GM21390 (cell line): ENCODE data around the gene BLZF1.
"Not testable (repeated sequence)": the region's sequence is repeated elsewhere in the genome, so short reads cannot be mapped to it uniquely, and the experiment has no call there.

Experiments used
- ATAC-seq: cut with Tn5 transposase; IDR thresholded peaks from one replicate; pipeline ENCODE4 v1.9.1; 2021; ENCODE audit not compliant: unreplicated experiment

BLZF1 gene, protein sequence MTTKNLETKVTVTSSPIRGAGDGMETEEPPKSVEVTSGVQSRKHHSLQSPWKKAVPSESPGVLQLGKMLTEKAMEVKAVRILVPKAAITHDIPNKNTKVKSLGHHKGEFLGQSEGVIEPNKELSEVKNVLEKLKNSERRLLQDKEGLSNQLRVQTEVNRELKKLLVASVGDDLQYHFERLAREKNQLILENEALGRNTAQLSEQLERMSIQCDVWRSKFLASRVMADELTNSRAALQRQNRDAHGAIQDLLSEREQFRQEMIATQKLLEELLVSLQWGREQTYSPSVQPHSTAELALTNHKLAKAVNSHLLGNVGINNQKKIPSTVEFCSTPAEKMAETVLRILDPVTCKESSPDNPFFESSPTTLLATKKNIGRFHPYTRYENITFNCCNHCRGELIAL

DNA sequence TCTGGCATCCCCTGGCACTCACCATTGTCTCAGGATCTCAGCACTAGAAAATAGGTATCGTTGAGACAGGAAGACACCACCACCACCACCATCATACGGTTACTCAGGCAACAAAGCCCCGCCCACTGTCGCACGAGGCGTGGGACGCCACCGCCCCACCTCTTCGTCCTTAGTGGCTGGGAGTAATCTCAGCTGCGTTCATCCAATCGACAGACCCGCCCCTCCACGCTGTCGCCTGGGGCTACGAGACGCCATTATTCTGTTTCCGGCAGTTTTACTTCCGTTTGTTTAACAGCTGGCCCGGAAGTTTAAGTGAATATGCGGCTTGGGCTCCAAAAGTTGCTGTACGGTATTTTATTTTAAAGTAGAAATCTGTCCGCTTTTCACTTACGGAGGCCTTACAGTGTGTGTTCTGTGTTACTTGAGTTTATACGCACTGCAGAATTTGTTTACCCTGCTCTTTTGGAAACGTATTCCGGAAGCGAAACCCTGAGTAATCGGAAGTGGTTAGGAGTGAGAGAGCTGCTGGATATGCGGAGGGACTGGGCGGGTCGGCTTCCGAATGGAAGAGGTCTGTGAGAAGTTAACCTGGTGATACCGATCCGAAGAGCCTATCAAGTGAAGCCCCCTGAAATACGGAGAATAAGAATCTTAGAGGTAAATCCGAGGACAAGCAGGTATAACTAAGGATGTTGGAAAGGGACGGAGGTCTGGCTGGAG lies at the start of gene BLZF1, which contains the start of gene NME7:
TSS of gene BLZF1 (plus strand) at position 510 of the 720 bp plus-strand sequence. CDS start 1,328 bp downstream, outside the sequence.
TSS of gene NME7 (minus strand) at position 112 of the 720 bp plus-strand sequence. CDS start at position 25, 87 bp downstream.
- peak; percentile 97 for ATAC-seq

DNA sequence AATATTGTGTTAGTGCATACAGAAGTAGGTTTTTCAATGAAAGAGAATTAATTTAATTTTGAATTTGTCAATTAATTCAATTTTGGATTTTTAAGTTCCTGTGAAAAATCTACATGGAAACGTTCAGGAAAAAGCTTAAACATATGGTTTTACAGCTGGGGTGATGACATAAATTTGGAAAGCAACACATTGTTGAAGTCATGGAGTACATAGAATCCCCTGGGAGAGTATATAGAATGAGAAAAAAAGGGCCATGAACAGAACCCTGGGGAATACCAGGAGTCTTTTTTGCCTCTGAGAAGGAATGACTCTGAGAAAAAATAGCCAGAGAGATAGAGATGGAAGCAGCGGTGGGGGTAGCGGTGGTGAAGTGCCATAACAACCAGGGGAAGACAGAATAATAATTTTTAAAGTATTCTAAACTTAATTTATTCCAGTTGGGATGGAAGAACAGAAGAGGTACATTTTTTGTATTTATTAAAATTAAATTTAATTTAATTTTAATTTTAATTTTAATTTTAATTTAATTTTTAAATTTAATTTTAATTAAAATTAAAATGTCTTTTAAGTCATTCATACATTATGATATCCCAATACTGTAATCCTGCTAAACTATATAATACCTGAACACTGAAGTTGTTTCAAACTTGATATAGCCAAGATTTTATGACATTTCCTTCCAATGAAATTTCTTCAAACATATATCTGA lies 49.3 kb upstream of the BLZF1 start:
- ATAC-seq: no peak

DNA sequence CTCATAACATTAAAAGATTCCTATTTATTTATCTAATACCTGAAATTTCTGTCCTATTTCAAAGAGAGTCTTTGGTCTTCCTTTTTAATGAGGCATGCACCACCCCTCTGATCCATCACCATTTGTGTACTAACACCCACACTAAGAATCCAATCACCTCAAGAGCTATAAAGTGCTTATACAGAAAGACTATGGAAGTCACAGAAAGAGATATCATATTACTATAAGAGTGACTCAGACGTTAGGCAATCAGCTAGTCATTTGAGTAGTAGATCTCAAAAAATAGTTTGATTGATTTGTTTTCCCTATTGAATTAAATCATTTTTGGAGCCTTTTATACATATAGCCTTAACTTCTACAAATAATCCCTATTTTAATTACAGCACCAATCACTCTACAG lies 46.5 kb upstream of the BLZF1 start:
- ATAC-seq: no peak

DNA sequence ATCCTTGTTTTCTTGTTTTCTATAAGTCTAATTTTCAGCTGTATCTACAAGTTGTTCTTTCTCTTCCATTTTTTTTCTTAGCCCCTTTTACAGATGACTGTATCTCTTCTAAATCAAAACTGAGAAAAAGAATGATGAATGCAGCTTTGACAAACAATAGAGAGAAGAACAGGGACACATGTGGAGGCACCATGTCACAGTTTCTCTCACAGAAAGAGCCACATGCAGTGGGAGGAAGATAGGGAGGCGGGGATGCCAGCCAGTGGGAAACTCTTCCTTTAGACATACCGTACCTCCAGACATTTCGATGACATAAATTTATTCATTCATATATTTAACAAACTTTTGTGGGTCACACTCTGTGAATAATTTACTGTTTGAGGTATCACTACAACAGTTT lies 45.9 kb upstream of the BLZF1 start:
- no peak for ATAC-seq

DNA sequence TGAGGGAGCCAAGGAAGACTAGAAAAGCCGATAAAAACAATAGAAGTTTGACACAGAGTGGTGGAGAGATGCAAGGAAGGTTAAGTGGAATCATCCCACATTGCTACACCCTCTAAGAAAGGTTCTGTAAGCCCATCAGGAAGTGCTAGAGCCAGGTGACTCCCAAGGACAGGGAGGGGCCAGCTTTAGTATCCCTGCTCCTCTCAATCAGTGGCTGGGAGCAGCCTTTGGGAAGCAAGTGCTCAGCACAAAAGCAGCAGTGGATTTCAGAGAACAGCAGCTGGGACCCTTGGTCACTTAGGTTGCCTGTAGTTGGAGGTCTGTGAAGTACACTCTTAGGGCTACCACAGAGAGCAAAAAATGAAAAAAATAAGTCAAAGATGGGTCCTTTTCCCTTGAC lies 42.9 kb upstream of the BLZF1 start:
- ATAC-seq: no peak

DNA sequence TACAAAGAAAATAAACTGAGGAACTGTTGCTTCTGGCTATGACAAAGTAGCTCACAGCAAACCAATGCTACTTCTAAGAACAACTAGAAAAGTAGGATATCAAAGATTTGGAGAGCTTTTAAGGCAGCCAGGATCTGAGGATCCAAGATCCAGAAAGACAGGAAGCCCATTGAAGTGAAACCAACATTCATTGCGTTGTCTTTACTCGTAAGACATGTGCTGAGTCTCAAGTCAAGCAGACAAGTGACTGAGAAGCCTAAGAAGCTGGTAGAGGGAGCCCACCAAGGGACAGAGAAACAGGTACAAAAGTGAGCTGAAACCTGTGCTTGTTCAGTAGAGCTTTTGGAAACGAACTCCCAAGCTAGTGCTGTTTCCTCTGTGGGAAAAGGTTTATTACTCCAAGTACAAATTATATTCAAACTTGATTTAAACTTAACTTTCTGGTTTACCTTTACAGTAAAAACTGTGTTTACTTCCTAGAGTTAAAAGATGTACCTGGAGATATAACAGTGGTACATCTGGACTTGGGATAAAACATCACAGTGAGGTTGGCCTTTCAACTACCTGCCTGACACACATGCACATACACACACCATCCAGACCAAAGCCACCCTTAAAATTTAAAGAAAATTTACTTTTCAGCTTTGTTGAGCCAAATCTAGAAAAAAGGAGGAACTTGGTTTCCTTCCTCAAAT lies 41.6 kb upstream of the BLZF1 start:
- ATAC-seq: peak; percentile 25

DNA sequence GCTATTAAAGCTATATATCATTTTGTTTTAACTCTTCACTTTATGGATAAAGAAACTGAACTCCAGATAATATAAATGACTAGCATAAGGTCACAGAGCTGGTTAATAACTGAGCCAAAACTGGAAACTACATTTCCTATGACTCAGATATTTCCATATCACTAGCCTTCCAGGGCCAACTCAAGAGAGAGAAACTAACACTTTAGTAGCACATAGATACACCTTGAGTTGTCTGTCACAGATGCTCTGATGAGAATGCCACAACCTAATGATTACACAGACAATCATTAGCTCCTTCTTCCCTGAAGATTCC lies 41.1 kb upstream of the BLZF1 start:
- ATAC-seq: peak; percentile 92

DNA sequence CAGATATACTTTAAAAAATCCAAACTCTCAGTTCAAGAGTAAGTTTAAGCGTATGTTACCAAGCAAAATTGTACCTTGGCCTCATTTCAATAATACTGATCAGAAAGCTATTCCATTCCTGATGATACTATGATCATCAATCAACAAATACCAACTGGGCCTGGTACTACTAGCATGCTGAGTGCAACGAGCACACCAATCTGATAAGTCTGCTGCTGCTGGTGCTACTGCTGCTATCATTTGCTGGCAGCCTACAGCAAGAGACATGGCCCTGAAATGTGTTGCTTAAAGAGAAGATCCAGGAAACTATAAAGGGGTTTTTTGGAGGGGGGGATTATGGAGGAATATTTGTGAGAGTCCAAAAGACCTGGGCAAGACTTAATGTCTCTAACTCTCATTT lies 40.1 kb upstream of the BLZF1 start:
- ATAC-seq: no peak

DNA sequence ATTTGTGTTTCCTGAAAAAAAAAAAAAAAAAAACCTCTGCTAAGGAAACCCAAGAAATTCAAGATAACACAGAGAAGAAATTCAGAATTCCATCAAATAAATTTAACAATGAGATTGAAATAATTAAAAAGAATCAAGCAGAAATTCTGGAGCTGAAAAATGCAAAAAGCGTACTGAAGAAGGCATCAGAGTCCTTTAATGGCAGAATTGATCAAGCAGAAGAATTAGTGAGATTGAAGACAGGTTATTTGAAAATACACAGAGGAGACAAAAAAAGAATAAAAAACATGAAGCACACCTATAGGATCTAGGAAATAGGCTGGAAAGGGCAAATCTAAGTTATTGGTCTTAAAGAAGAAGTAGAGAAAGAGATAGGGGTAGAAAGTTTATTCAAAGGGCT lies 38.6 kb upstream of the BLZF1 start:
- ATAC-seq: no peak

DNA sequence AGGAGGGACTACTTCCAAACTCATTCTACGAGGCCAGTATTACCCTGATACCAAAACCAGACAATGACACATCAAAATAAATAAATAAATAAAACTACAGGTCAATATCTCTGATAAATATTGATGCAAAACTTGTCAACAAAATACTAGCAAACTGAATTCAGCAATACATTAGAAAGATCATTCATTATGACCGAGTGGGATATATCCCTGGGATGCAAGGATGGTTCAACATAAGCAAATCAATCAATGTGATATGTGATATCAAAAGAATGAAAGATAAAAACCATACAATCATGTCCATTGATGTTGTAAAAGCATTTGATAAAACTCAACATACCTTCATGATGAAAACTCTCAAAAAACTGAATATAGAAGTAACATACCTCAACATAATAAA lies 37.1 kb upstream of the BLZF1 start:
- no peak for ATAC-seq

DNA sequence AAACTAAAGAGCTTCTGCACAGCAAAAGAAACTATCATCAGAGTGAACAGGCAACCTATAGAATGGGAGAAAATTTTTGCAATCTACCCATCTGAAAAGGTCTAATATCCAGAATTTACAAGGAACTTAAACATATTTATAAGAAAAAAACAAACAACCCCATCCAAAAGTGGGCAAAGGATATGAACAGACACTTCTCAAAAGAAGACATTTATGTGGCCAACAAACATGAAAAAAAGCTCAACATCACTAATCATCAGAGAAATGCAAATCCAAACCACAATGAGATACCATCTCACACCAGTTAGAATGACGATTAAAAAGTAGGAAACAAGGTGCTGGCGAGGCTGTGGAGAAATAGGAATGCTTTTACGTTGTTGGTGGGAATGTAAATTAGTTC lies 33.3 kb upstream of the BLZF1 start:
- ATAC-seq: not testable (repeated sequence)

DNA sequence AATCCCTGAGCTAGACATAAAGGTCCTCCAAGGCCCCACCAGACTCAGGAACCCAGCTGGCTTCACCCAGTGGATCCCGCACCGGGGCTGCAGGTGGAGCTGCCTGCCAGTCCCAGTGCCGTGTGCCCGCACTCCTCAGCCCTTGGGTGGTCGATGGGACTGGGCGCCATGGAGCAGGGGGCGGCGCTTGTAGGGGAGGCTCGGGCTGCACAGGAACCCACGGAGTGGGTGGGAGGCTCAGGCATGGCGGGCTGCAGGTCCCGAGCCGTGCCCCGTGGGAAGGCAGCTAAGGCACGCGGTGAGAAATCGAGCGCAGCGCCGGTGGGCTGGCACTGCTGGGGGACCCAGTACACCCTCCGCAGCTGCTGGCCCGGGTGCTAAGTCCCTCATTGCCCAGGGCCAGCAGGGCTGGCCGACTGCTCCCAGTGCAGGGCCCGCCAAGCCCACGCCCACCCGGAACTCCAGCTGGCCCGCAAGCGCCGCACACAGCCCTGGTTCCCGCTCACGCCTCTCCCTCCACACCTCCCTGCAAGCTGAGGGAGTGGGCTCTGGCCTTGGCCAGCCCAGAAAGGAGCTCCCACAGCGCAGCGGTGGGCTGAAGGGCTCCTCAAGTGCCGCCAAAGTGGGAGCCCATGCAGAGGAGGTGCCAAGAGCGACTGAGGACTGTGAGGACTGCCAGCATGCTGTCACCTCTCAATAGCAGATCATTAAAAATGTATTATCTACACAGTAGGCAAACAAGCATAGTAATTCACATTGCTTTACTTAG lies 30.9 kb upstream of the BLZF1 start:
- ATAC-seq: not testable (repeated sequence)

DNA sequence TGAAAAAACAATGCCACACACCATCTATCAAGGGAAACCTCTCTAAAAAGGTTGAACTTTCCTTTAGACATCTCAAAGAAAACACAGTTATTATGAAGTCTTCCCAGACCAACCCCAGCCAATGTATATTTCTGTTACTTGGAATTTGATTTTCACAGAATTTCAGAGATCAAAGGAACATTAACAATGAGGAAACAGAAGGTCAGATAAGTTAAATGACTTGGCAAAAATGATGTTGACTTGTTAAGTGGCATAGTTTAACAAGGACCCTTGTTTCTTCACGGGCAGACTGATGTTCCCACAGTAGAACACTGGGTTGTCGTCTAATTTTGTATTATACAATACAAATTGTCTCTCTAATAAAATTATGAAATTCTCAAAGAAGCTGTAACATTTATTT lies 29.4 kb upstream of the BLZF1 start:
- no peak for ATAC-seq

DNA sequence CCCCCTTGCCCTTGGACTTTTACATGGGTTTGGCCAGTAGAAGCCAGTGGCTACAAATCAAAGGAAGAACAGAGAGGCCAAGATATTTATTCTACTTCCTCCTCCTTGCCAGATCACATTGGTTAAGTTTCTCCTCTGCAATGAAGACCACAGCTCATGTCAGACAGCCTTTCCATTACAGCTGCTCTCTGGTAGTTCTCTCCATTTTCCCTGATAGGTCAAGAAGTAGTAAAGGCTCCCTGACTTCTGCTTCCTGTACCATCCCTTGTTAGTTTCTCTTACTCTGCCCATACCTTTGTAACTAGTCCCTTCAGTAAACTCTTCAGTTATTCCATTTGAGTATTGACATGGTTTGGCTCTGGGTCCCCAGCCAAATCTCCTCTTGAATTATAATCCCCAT lies 28.2 kb upstream of the BLZF1 start:
- ATAC-seq: no peak

DNA sequence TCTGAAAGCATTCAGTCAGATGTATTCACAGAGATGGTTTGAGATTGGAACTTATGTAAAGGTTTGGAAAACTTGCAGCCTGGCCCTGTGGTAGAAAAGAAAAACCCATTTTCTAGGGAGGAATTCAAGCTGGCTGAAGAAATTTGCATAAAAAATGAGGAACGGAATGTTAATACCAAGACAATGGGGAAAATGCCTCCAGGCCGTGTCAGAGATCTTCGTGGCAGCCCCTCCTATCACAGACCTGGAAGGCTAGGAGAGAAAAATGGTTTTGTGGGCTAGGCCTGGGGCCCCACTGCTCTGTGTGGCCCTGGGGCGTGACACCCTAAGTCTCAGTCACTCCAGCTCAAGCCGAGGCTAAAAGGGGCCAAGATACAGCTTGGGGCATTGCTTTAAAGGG lies 27.1 kb upstream of the BLZF1 start:
- ATAC-seq: no peak

DNA sequence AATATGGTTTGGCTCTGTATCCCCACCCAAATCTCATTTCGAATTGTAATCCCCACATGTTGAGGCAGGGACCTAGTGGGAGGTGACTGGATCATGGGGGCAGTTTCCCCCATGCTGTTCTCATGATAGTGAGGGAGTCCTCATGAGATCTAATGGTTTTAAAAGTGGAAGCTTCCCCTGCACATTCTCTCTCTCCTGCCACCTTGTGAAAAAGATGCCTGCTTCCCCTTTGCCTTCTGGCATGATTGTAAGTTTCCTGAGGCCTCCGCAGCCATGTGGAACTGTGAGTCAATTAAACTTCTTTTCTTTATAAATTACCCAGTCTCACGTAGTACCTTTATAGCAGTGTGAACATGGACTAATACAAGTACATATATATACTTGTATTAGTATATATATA lies 25.9 kb upstream of the BLZF1 start:
- not testable (repeated sequence) for ATAC-seq

DNA sequence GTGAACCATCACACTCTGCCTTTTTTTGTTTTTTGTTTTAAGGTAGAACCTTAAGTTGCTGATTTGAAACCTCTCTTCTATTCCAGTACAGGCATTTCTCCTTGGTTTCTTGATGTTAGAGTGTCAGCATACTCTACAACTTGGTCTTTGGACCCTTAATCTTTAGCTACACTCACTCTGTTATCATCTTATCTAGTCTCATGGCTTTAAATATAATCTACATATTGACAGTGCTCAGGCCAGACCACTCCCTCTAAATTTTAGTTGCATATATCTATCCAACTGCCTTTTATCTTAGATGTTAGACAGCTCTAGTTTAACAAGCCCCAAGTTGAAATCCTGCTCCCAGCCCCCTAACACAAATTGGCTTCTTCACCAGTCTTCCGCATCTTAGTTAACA lies 22.5 kb upstream of the BLZF1 start:
- no peak for ATAC-seq

DNA sequence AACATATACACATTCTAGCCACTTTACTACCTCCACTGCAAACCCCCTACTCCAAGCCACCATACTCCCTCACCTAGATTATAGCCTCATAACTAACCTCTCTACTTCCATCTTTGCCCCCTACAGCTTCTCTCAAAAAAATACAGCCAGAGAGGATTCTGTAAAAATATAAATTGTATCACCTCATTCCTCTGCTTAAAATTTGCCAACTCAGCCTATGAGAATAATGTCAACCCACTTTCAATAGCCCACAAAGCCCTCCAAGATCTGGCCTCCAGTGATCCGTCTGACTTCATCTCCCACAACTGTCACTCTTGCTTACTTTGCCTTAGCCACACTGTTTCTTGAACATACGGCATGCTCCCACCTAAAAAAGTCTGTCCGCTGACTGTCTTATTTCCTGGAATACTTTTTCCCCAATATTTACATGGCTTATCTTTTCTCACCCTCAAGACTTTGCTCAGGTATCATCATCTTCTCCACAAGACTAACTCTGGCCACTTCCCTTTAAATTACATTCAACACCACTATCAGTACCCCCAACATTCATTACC lies 21.9 kb upstream of the BLZF1 start:
- no peak for ATAC-seq

DNA sequence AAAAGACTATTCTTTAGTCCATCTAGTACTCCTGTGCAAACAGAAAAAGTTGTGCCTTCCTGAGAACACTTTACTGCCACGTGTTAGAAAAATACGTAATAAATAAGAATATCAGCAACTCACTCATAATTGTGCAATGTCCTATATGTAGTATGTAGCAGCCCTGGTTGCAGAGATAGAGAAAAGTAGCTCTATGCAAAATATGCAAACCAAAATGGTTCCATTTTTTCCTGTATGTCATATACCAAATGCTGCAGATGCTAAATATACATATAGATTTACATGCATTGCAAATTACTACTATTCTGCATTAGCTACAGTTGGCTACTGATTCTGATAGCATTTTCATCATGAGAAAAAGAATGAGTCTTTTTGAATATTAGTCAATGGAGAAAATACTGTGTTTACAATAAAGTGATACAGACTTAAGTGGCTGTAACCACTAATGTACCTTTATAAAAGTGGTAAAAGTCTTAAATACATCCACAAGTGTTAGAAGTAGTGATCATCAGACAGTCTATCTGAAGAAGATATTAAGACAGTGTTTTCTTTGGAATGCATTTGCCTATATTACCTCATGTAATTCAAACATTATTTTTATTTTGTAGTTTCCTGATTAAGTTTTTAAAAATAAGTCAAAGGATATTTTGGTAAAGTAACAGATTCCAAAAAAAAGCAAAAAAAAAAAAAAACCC lies 20.2 kb upstream of the BLZF1 start:
- ATAC-seq: no peak
